ENCODE results near the gene PARP9.
"Not testable (repeated sequence)": the region's sequence is repeated elsewhere in the genome, so short reads cannot be mapped to it uniquely, and the experiment has no call there.

Gene PARP9

DNA sequence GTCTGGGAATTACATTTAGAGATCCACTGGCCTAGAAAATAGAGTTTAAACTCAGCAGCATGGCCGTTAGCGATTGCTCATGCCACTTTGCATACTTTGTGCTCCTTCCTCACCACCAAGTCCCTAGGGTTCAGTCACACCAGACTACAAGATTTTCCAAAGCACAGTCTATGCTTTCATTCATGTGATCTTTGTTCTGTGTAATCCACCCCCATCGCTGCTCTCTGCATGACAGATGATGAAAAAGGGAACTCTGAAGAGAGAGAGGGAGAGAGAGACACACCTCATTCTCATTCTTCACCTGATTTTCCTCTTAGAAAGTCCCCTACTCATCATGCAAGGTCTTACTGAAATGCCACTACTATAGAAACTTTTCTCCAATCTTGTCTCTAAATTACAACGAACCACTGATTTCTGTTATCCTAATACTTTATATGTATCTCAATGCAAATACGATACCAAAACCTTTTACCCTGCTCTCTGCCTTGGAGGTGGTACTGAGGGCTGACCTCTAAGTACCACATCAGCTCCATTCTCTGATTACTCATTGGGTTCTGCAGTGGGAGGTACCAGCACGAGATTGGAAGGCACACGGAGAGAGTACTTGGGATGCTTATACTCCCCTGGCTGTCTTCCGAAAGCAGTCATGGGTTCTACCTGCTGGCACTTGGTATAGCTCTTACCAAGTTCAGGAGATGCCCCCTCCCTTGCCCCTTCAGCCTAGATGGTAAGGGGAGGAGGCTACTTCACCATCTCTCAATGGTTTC is 12.3 kb upstream of the PARP9 start:
- H3K4me3 ChIP-seq (replicated peaks; ENCODE audit: insufficient read depth, low read length), result no peak overlapping the region
- no peak overlapping the region for H3K27ac ChIP-seq (replicated peaks)

DNA sequence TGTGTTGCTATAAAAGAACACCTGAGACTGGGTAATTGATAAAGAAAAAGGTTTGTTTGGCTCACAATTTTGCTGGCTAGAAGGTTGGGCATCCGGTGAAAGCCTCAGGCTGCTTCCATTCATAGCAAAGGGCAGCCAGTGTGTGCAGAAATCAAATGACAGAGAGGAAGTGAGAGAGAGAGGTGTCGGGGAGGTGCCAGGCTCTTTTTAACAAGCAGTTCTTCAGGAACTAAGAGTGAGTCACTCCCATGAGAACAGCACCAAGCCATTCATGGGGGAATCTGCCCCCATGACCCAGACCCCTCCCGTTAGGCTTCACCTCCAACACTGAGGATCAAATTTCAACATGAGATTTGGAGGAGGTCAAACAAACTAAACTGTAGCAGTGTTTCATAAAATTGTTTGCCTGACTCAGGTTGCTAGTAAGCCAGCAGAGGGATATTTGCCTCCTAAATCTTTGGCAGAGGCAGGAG is 8.9 kb upstream of the PARP9 start:
- peak; percentile 23 to 39 for DNase-seq (ENCODE audit: low read depth in 1 of 2, low spot score in 1 of 2)
- H3K27ac ChIP-seq (replicated peaks), result no peak overlapping the region

More for the DNA sequence above, 12.3 kb upstream of the PARP9 start:
- no peak for DNase-seq (ENCODE audit: low read depth in 1 of 2, low spot score in 1 of 2)
- TF ChIP-seq SPI1 (IDR thresholded peaks at IDR 0.05; ENCODE audit: borderline replicate concordance, low read depth) (no peak), CTCF (IDR thresholded peaks at IDR 0.05; ENCODE audit: insufficient read depth, low read length) (no peak), GABPA (IDR thresholded peaks at IDR 0.05; ENCODE audit: low read depth) (no peak), POLR2AphosphoS5 (IDR thresholded peaks at IDR 0.05; ENCODE audit: low read depth) (no peak)
- TF ChIP-seq, protein P1, sequence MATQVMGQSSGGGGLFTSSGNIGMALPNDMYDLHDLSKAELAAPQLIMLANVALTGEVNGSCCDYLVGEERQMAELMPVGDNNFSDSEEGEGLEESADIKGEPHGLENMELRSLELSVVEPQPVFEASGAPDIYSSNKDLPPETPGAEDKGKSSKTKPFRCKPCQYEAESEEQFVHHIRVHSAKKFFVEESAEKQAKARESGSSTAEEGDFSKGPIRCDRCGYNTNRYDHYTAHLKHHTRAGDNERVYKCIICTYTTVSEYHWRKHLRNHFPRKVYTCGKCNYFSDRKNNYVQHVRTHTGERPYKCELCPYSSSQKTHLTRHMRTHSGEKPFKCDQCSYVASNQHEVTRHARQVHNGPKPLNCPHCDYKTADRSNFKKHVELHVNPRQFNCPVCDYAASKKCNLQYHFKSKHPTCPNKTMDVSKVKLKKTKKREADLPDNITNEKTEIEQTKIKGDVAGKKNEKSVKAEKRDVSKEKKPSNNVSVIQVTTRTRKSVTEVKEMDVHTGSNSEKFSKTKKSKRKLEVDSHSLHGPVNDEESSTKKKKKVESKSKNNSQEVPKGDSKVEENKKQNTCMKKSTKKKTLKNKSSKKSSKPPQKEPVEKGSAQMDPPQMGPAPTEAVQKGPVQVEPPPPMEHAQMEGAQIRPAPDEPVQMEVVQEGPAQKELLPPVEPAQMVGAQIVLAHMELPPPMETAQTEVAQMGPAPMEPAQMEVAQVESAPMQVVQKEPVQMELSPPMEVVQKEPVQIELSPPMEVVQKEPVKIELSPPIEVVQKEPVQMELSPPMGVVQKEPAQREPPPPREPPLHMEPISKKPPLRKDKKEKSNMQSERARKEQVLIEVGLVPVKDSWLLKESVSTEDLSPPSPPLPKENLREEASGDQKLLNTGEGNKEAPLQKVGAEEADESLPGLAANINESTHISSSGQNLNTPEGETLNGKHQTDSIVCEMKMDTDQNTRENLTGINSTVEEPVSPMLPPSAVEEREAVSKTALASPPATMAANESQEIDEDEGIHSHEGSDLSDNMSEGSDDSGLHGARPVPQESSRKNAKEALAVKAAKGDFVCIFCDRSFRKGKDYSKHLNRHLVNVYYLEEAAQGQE (IDR thresholded peaks at IDR 0.05; ENCODE audit: insufficient replicate concordance, low read depth), result no peak
- no peaks in the 10 kb centered on the region for H3K27me3 ChIP-seq (ENCODE audit: insufficient read depth, poor library complexity, severe bottlenecking)

GRCh38 chr3:122568755-122569154 is 4.7 kb upstream of the PARP9 start:
- TF ChIP-seq POLR2AphosphoS5 (IDR thresholded peaks at IDR 0.05; ENCODE audit: low read depth) (no peak), SPI1 (IDR thresholded peaks at IDR 0.05; ENCODE audit: borderline replicate concordance, low read depth) (no peak), GABPA (IDR thresholded peaks at IDR 0.05; ENCODE audit: low read depth) (no peak), CTCF (IDR thresholded peaks at IDR 0.05; ENCODE audit: insufficient read depth, low read length) (no peak)
- TF ChIP-seq, protein P1 (IDR thresholded peaks at IDR 0.05; ENCODE audit: insufficient replicate concordance, low read depth), result no peak
- Histone ChIP-seq H3K27ac (replicated peaks) (no peak overlapping the region), H3K27me3 (ENCODE audit: insufficient read depth, poor library complexity, severe bottlenecking) (no peaks in the 10 kb centered on the region), H3K4me3 (replicated peaks; ENCODE audit: insufficient read depth, low read length) (no peak overlapping the region)
- DNase-seq (ENCODE audit: low read depth in 1 of 2, low spot score in 1 of 2), result no peak

More for the DNA sequence above, 8.9 kb upstream of the PARP9 start:
- Histone ChIP-seq H3K4me3 (replicated peaks; ENCODE audit: insufficient read depth, low read length) (no peak overlapping the region), H3K27me3 (ENCODE audit: insufficient read depth, poor library complexity, severe bottlenecking) (no peaks in the 10 kb centered on the region)
- TF ChIP-seq SPI1 (IDR thresholded peaks at IDR 0.05; ENCODE audit: borderline replicate concordance, low read depth) (peak; percentile 73; the same call in 1 of the 2 replicates), POLR2AphosphoS5 (IDR thresholded peaks at IDR 0.05; ENCODE audit: low read depth) (no peak), GABPA (IDR thresholded peaks at IDR 0.05; ENCODE audit: low read depth) (no peak)
- TF ChIP-seq, protein P1 (IDR thresholded peaks at IDR 0.05; ENCODE audit: insufficient replicate concordance, low read depth), result no peak

- not testable (repeated sequence) for H3K4me3 ChIP-seq (replicated peaks; ENCODE audit: insufficient read depth, low read length); DNase-seq (ENCODE audit: low read depth in 1 of 2, low spot score in 1 of 2); H3K27me3 ChIP-seq (ENCODE audit: insufficient read depth, poor library complexity, severe bottlenecking); H3K27ac ChIP-seq (replicated peaks)
Observed at GRCh38 chr3:122568131-122568530, 4.0 kb upstream of the PARP9 start.
